Neutrophil (primary cell): ENCODE results near the gene FOXL2NB.

Experiments
- H3K27ac ChIP-seq: fragments of 200-600 bp; sonication (generic); 2 replicates; pipeline ENCODE4 v1.5.1; 2016; ENCODE audit warnings: mild to moderate bottlenecking, moderate library complexity
- H3K27me3 ChIP-seq: fragments of 200-600 bp; sonication (generic); 2 replicates; pipeline ENCODE4 v1.6.0; 2016; ENCODE audit warnings: mild to moderate bottlenecking
- H3K36me3 ChIP-seq: fragments of 200-600 bp; sonication (generic); 2 replicates; pipeline ENCODE4 v1.5.1; 2017
- H3K4me1 ChIP-seq, 2 experiments: fragments of 200-600 bp in 1 of 2; sonication (generic) in 1 of 2; 1 replicate in 1 of 2; 2 replicates in 1 of 2; pipeline versions ENCODE4 v1.5.1 to v1.6.1; 2013 to 2016; ENCODE audit warnings: low read depth in 1 of 2, low read length in 1 of 2, mild to moderate bottlenecking in 1 of 2, moderate library complexity in 1 of 2; ENCODE audit not compliant: control insufficient read depth in 1 of 2, insufficient read depth in 1 of 2
- H3K4me3 ChIP-seq, 2 experiments: fragments of 200-600 bp in 1 of 2; sonication (generic) in 1 of 2; 1 replicate in 1 of 2; 2 replicates in 1 of 2; pipeline ENCODE4 v1.5.1; 2013 to 2016; ENCODE audit warnings: low read depth in 1 of 2, low read length in 1 of 2, mild to moderate bottlenecking in 1 of 2, moderate library complexity in 1 of 2
- H3K9me3 ChIP-seq: fragments of 200-600 bp; sonication (generic); 2 replicates; pipeline ENCODE4 v1.5.1; 2016
- TF ChIP-seq, protein P1 (sequence below): fragments of 200-600 bp; sonication (generic); IDR thresholded peaks from 2 replicates; pipeline ENCODE4 v1.5.1; 2016; ENCODE audit warnings: antibody characterized with exemption

The FOXL2NB gene

GRCh38 chr3:138913766-138914165 lies 33.3 kb upstream of the FOXL2NB start:
- TF ChIP-seq, protein P1, sequence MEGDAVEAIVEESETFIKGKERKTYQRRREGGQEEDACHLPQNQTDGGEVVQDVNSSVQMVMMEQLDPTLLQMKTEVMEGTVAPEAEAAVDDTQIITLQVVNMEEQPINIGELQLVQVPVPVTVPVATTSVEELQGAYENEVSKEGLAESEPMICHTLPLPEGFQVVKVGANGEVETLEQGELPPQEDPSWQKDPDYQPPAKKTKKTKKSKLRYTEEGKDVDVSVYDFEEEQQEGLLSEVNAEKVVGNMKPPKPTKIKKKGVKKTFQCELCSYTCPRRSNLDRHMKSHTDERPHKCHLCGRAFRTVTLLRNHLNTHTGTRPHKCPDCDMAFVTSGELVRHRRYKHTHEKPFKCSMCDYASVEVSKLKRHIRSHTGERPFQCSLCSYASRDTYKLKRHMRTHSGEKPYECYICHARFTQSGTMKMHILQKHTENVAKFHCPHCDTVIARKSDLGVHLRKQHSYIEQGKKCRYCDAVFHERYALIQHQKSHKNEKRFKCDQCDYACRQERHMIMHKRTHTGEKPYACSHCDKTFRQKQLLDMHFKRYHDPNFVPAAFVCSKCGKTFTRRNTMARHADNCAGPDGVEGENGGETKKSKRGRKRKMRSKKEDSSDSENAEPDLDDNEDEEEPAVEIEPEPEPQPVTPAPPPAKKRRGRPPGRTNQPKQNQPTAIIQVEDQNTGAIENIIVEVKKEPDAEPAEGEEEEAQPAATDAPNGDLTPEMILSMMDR = no peak
- H3K4me3 ChIP-seq = no peak overlapping the region
- peaks cover 33 to 35% of the 10 kb centered on the region in 2 experiments for H3K4me1 ChIP-seq
- H3K27me3 ChIP-seq = no peaks in the 10 kb centered on the region
- no peaks in the 10 kb centered on the region for H3K9me3 ChIP-seq
- H3K36me3 ChIP-seq = no peaks in the 10 kb centered on the region
- H3K27ac ChIP-seq = no peak overlapping the region

GRCh38 chr3:138914870-138915502 lies 32.0 kb upstream of the FOXL2NB start:
- H3K36me3 ChIP-seq = no peaks in the 10 kb centered on the region
- peaks cover 21 to 23% of the 10 kb centered on the region in 2 experiments for H3K4me1 ChIP-seq
- H3K4me3 ChIP-seq = peak overlapping the region; percentile 99 to 100
- no peaks in the 10 kb centered on the region for H3K9me3 ChIP-seq
- no peaks in the 10 kb centered on the region for H3K27me3 ChIP-seq
- peak overlapping the region; percentile 91 for H3K27ac ChIP-seq
- TF ChIP-seq, protein P1 = no peak

GRCh38 chr3:138915503-138916498 lies 31.2 kb upstream of the FOXL2NB start:
- peak overlapping the region; percentile 99 to 100 for H3K4me3 ChIP-seq
- H3K27ac ChIP-seq = peak overlapping the region; percentile 91
- no peaks in the 10 kb centered on the region for H3K9me3 ChIP-seq
- H3K36me3 ChIP-seq = no peaks in the 10 kb centered on the region
- peaks cover 14 to 16% of the 10 kb centered on the region in 2 experiments for H3K4me1 ChIP-seq
- H3K27me3 ChIP-seq = no peaks in the 10 kb centered on the region
- TF ChIP-seq, protein P1 = peak; percentile 98

- H3K4me3 ChIP-seq = no peak overlapping the region
- no peak overlapping the region for H3K27ac ChIP-seq
- H3K9me3 ChIP-seq = no peaks in the 10 kb centered on the region
- TF ChIP-seq, protein P1 = no peak
- no peaks in the 10 kb centered on the region for H3K36me3 ChIP-seq
- H3K27me3 ChIP-seq = no peaks in the 10 kb centered on the region
- peaks cover 14 to 15% of the 10 kb centered on the region in 2 experiments for H3K4me1 ChIP-seq
These were observed 30.2 kb upstream of the FOXL2NB start for GRCh38 chr3:138916824-138917223.

DNA sequence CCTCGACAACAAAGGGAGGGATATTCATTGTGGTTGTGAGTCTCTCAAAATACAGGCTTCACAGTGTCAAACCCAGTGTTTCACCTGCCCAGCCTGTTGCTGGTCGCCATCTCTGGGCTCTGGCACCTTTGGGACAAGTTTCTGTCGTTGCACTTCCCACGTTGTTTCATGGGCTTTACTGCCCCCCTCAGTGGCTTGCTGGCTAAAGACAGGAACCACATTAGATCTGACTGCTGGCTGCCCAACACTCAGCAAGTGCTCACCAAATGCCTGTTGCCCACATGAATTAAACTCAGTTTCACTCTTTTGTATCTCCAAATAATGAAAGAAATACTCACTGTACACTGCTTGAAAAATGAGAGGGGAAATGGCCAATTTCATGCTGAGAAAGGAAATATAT lies 27.7 kb upstream of the FOXL2NB start:
- Histone ChIP-seq H3K27me3 (peaks cover 9% of the 10 kb centered on the region), H3K4me3 (no peak overlapping the region), H3K27ac (no peak overlapping the region), H3K4me1 (peaks cover 14 to 15% of the 10 kb centered on the region in 2 experiments), H3K36me3 (no peaks in the 10 kb centered on the region), H3K9me3 (no peaks in the 10 kb centered on the region)
- TF ChIP-seq, protein P1 = no peak
